DND-41 (cell line): ENCODE data around the gene SHISA2.

Experiments
- EZH2 ChIP-seq: IDR thresholded peaks from 3 replicates; pipeline ENCODE4 v1.6.1; 2012; ENCODE audit warnings: borderline replicate concordance, low read depth, mild to moderate bottlenecking, moderate library complexity, low read length, inconsistent platforms; ENCODE audit not compliant: severe bottlenecking
- TF ChIP-seq, protein P1 (sequence below): IDR thresholded peaks from 2 replicates; pipeline ENCODE4 v1.5.1; 2012; ENCODE audit warnings: borderline replicate concordance, low read length, moderate library complexity, mild to moderate bottlenecking; ENCODE audit not compliant: poor library complexity, severe bottlenecking; ENCODE audit errors: extremely low read depth

DNA sequence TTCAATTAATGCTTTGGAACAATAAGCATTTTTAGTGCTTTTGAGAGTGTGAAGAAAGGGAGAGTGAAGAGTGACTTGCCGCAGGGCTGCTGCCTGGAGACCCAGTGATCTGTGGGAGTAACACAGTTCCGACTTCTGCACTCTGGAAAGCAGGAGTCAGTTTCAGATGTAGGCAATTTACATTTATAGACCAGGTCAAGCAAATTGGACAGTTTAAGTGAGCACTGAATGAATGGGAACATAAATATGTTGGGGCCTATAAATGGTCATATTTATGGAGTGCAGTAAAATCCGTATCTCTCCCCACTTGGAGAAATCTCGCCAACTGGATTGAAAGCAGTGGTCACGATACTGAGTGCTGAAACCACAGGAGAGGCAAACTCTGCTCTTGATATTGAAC is 9.4 kb upstream of the SHISA2 start:
- TF ChIP-seq, protein P1, sequence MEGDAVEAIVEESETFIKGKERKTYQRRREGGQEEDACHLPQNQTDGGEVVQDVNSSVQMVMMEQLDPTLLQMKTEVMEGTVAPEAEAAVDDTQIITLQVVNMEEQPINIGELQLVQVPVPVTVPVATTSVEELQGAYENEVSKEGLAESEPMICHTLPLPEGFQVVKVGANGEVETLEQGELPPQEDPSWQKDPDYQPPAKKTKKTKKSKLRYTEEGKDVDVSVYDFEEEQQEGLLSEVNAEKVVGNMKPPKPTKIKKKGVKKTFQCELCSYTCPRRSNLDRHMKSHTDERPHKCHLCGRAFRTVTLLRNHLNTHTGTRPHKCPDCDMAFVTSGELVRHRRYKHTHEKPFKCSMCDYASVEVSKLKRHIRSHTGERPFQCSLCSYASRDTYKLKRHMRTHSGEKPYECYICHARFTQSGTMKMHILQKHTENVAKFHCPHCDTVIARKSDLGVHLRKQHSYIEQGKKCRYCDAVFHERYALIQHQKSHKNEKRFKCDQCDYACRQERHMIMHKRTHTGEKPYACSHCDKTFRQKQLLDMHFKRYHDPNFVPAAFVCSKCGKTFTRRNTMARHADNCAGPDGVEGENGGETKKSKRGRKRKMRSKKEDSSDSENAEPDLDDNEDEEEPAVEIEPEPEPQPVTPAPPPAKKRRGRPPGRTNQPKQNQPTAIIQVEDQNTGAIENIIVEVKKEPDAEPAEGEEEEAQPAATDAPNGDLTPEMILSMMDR = no peak
- no peak for TF ChIP-seq EZH2
